Liver (tissue), 9 donors: ENCODE data around the gene GPC2. TPM values are rescaled to one million over a fixed set of nuclear protein-coding genes. Genes with fewer than 3 reads are reported as not detected.

Source experiments
- DNase-seq: peaks from one replicate; pipeline ENCODE4 v3.0.0-alpha.2; 2017; ENCODE audit warnings: low spot score
- H3K27ac ChIP-seq, 2 donors: one replicate each; pipeline ENCODE4 v1.7.0; 2013; ENCODE audit warnings: inconsistent platforms in 2 of 2, low read length in 2 of 2, control low read depth in 1 of 2, low read depth in 1 of 2, mild to moderate bottlenecking in 1 of 2
- H3K27me3 ChIP-seq, 4 donors: one replicate each; pipeline versions ENCODE4 v1.6.1 to v1.7.0; 2013; ENCODE audit warnings: low read length in 3 of 4, inconsistent platforms in 1 of 4, mild to moderate bottlenecking in 1 of 4, moderate library complexity in 1 of 4; ENCODE audit not compliant: control insufficient read depth in 4 of 4, insufficient read depth in 4 of 4
- H3K36me3 ChIP-seq, 4 donors: one replicate each; pipeline versions ENCODE4 v1.6.1 to v1.7.0; 2013; ENCODE audit warnings: low read length in 3 of 4, mild to moderate bottlenecking in 3 of 4, low read depth in 1 of 4, moderate library complexity in 1 of 4; ENCODE audit not compliant: control insufficient read depth in 4 of 4, insufficient read depth in 3 of 4
- H3K4me1 ChIP-seq, 4 donors: one replicate each; pipeline versions ENCODE4 v1.6.1 to v1.7.0; 2013; ENCODE audit warnings: low read length in 3 of 4, mild to moderate bottlenecking in 3 of 4, moderate library complexity in 1 of 4; ENCODE audit not compliant: control insufficient read depth in 4 of 4, insufficient read depth in 4 of 4
- H3K4me3 ChIP-seq, 3 donors: one replicate each; pipeline versions ENCODE4 v1.6.1 to v1.7.0; 2013; ENCODE audit warnings: low read length in 3 of 3, control low read depth in 1 of 3, low read depth in 1 of 3, mild to moderate bottlenecking in 1 of 3
- H3K9ac ChIP-seq, 2 donors: one replicate each; pipeline ENCODE4 v1.7.0; 2013; ENCODE audit warnings: low read length in 2 of 2, mild to moderate bottlenecking in 2 of 2, moderate library complexity in 2 of 2, control low read depth in 1 of 2, low read depth in 1 of 2
- H3K9me3 ChIP-seq, 4 donors: one replicate each; pipeline versions ENCODE4 v1.6.1 to v1.7.0; 2013; ENCODE audit warnings: low read length in 3 of 4; ENCODE audit not compliant: control insufficient read depth in 4 of 4
- EGR1 ChIP-seq, 2 donors: IDR thresholded peaks; 2 replicates each; pipeline ENCODE4 v1.6.1; 2016 to 2018; ENCODE audit warnings: antibody characterized with exemption in 2 of 2, low read depth in 2 of 2
- FOXA1 ChIP-seq: IDR thresholded peaks from 2 replicates; pipeline ENCODE4 v1.6.1; 2016; ENCODE audit warnings: antibody characterized with exemption
- FOXA2 ChIP-seq: IDR thresholded peaks from 2 replicates; pipeline ENCODE4 v1.6.1; 2016; ENCODE audit warnings: antibody characterized with exemption
- GABPA ChIP-seq, 2 donors: IDR thresholded peaks in 1 of 2; conservative IDR thresholded peaks in 1 of 2; 2 replicates each; pipeline ENCODE4 v1.6.1; 2016; ENCODE audit warnings: antibody characterized with exemption in 2 of 2, mild to moderate bottlenecking in 1 of 2, moderate library complexity in 1 of 2
- HNF4A ChIP-seq, 2 donors: conservative IDR thresholded peaks; 2 replicates each; pipeline ENCODE4 v1.6.1; 2016; ENCODE audit warnings: antibody characterized with exemption in 2 of 2, mild to moderate bottlenecking in 2 of 2
- HNF4G ChIP-seq: IDR thresholded peaks from 2 replicates; pipeline ENCODE4 v1.6.1; 2016; ENCODE audit warnings: antibody characterized with exemption
- JUND ChIP-seq, 2 donors: IDR thresholded peaks; 2 replicates each; pipeline ENCODE4 v1.6.1; 2016; ENCODE audit warnings: antibody characterized with exemption in 2 of 2
- NR2F2 ChIP-seq: IDR thresholded peaks from 2 replicates; pipeline ENCODE4 v1.6.1; 2016; ENCODE audit warnings: antibody characterized with exemption
- RAD21 ChIP-seq, 2 donors: IDR thresholded peaks; 2 replicates each; pipeline ENCODE4 v1.6.1; 2016; ENCODE audit warnings: antibody characterized with exemption in 2 of 2, mild to moderate bottlenecking in 2 of 2
- RXRA ChIP-seq, 2 donors: IDR thresholded peaks; 2 replicates each; pipeline ENCODE4 v1.6.1; 2017 to 2018; ENCODE audit warnings: antibody characterized with exemption in 2 of 2, mild to moderate bottlenecking in 1 of 2
- SP1 ChIP-seq: IDR thresholded peaks from 2 replicates; pipeline ENCODE4 v1.6.1; 2018; ENCODE audit warnings: antibody characterized with exemption, mild to moderate bottlenecking
- TAF1 ChIP-seq: conservative IDR thresholded peaks from 2 replicates; pipeline ENCODE4 v1.6.1; 2016; ENCODE audit warnings: antibody characterized with exemption, mild to moderate bottlenecking
- YY1 ChIP-seq: IDR thresholded peaks from 2 replicates; pipeline ENCODE4 v1.6.1; 2016; ENCODE audit warnings: antibody characterized with exemption, mild to moderate bottlenecking
- WGBS: extraction: QIAGEN DNeasy Blood & Tissue Kit; methylation state at CpG from one replicate; pipeline ENCODE4 v1.1.7; 2013; 5-methylcytosine and 5-hydroxymethylcytosine counted together
- polyA plus RNA-seq, 2 donors: library from polyadenylated mRNA; stranded (reverse) in 1 of 2; unstranded in 1 of 2; fragments of 200-250 nt in 1 of 2; fragments of >200 nt in 1 of 2; fragmentation: Nextera tagmentation in 1 of 2; extraction: Ambion mirVana in 1 of 2; gene quantifications; one replicate each; pipeline versions ENCODE4 v1.2.1 to v1.2.3, GENCODE V29; 2013 to 2015
- total RNA-seq, 2 donors: library from RNA; depleted of rRNA; stranded (reverse); fragments of >200 nt; gene quantifications; one replicate each; pipeline ENCODE4 v1.2.3, GENCODE V29; 2014
- TF ChIP-seq, protein P1 (sequence below): IDR thresholded peaks from 2 replicates; pipeline ENCODE4 v1.6.1; 2016; ENCODE audit warnings: antibody characterized with exemption
- TF ChIP-seq, protein P2 (sequence below): IDR thresholded peaks from 2 replicates; pipeline ENCODE4 v1.6.1; 2016; ENCODE audit warnings: antibody characterized with exemption
- TF ChIP-seq, protein P3 (sequence below): IDR thresholded peaks from 2 replicates; pipeline ENCODE4 v1.6.1; 2016; ENCODE audit warnings: antibody characterized with exemption, mild to moderate bottlenecking
- donor health status: healthy.
- donor health status: healthy.
- donor health status: healthy.
- donor health status: healthy.
- donor health status: healthy.

The GPC2 gene
- total and polyA plus RNA-seq, 4 donors, result 0.14 to 0.79 (median 0.33) TPM; not detected in 1

DNA sequence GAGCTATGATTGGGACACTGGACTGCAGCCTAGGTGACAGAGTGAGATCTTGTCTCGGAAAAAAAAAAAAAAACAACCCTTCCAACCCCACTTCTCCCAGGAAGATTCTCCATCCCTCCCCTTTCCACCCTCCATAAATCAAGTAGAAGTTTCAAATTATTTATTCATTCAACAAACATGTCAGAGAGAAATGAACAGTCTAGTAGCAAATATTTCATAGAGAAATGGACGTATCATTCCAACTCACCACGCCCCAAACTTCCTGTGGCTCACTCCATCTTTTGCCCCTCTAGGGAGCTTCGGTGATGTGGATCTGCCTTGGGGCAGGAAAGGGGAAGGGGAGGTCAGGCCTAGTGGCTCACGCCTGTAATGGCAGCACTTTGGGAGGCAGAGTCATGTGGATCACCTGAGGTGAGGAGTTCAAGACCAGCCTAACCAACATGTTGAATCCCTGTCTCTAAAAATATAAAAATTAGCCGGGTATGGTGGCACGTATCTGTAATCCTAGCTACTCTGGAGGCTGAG lies 18.0 kb downstream of the GPC2 start (continued):
- TF ChIP-seq RAD21 (IDR thresholded peaks at IDR 0.05), result no peak

DNA sequence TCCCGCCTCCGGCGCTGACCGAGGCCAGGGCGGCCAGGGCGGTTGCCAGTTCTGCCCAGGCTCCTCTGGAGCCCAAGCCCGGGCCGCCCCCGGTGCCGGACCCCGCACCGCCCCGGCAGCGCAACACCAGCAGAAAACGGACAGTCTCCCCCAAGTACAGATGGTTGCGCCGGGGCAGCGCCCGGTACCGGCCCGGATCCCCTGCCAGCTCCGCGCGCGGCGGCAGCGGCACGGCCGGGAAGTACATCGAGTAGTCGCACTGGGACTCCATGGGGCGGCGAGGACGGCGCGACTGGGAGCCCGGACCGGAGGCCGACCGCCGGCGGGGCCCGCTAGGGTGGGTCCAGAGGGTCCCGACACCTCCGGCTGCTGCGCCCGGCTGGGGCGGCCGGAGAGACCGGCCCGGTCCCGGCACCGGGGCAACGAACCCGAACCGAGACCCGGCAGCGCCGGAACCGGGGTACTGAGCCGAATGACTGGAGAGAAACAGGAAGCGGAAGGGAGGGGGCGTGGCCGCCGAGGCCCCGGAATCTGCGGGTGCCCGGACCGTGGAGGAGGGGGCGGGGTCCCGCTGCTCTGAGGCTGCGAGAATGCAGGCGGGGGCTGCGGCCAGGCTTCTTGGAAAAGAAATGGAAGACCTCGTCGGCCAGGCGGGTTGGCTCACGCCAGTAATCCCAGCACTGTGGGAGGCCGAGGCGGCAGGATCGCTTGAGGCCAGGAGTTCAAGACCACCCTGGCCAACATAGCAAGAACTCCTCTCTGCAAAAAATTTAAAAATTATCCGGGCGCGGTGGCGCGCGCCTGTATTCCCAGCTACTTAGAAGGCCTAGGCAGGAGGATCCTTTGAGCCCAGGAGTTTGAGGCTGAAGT lies 18.7 kb downstream of the GPC2 start, which contains the start of gene TRAPPC14:
Gene TRAPPC14, minus strand, starts transcription at position 495 of the 870 bp plus-strand sequence. Its CDS starts 224 bp downstream, at position 271.
- 1% methylated on average over 87 of the region's 87 CpGs for WGBS
- TF ChIP-seq SP1 (peak; percentile 31), YY1 (no peak), GABPA (IDR thresholded peaks at IDR 0.05 in 1 of 2, conservative IDR thresholded peaks at IDR 0.05 in 1 of 2) (peak; percentile 69 to 89), RAD21 (IDR thresholded peaks at IDR 0.05) (peak in 1 of 2 donors; percentile 15)
- H3K9ac ChIP-seq, result peak within 1 kb of the TSS in 1 of 2 donors; percentile 71
- DNase-seq, result peak; percentile 87
- peak within 1 kb of the TSS; percentile 77 to 95 (median 83) for H3K4me3 ChIP-seq
- H3K27me3 ChIP-seq, result no peaks in the 10 kb centered on the region
- peaks cover 2 to 28% (median 11%) of the 10 kb centered on the region in 4 donors for H3K36me3 ChIP-seq
- H3K4me1 ChIP-seq, result peaks cover 3 to 17% (median 10%) of the 10 kb centered on the region in 4 donors
- H3K9me3 ChIP-seq, result no peaks in the 10 kb centered on the region
- peak within 1 kb of the TSS; percentile 84 to 92 for H3K27ac ChIP-seq

DNA sequence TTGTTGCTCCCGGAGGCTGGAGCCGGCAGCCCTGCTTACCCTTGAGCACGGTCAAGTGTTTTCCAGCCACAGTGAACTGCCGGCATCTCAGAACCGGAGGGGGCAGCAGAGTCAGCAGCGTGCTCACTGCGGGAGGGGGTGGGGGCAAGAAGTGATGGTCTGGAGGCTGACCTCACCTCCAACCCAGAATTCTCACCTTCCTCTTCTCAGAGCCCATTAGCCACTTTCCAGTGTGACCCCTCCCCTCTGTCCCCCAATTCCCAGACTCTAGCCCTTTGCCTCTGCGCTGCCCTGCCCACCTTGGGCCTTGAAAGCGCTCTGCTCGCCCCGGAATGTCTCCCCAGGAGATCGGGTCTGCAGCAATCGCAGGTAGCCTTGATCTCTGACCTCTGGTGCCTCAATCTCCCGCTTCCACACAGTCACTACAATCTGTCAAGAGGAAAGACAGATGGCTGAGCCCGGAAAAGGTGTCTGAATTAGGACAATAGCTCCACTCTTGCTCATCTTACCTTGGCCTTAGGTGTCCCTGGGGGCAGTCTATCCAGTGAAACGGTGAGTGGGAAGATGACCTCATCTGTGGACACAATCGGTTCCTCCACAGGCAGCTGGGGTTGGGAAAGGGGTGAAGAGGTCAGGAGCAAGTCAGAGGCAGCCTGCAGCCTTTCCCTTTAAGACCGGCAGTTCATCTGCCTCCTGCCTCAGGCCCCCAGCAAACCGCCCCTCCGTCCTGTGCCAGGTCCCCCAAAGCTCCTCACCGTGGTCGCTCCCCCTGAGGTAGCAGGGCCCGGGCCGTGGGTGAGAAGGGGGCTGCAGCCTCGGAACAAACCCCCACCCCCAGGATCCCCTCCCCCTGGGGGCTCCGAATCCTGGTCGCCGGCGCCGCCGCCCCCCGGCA lies 19.6 kb downstream of the GPC2 start:
- Histone ChIP-seq H3K9ac (peak overlapping the region in 1 of 2 donors; percentile 35), H3K27me3 (no peaks in the 10 kb centered on the region), H3K27ac (peak overlapping the region; percentile 84 to 92), H3K9me3 (no peaks in the 10 kb centered on the region), H3K4me3 (peak overlapping the region; percentile 77 to 95 (median 83)), H3K36me3 (peaks cover 2 to 30% (median 11%) of the 10 kb centered on the region in 4 donors), H3K4me1 (peaks cover 3 to 17% (median 10%) of the 10 kb centered on the region in 4 donors)
- WGBS, result 27% methylated on average over 32 of the region's 32 CpGs
- peak; percentile 80 for TF ChIP-seq NR2F2
- TF ChIP-seq EGR1 (IDR thresholded peaks at IDR 0.05; ENCODE audit: low read depth in 2 of 2), result no peak
- TF ChIP-seq, protein P1, sequence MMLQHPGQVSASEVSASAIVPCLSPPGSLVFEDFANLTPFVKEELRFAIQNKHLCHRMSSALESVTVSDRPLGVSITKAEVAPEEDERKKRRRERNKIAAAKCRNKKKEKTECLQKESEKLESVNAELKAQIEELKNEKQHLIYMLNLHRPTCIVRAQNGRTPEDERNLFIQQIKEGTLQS, result peak; percentile 70
- peak; percentile 64 to 75 for TF ChIP-seq RXRA (IDR thresholded peaks at IDR 0.05)
- peak; percentile 92 to 93 for TF ChIP-seq JUND (IDR thresholded peaks at IDR 0.05)
- TF ChIP-seq FOXA2, result peak; percentile 17
- TF ChIP-seq TAF1, result no peak
- TF ChIP-seq HNF4A (conservative IDR thresholded peaks at IDR 0.05), result peak; percentile 23 to 46
- DNase-seq, result peak; percentile 55

DNA sequence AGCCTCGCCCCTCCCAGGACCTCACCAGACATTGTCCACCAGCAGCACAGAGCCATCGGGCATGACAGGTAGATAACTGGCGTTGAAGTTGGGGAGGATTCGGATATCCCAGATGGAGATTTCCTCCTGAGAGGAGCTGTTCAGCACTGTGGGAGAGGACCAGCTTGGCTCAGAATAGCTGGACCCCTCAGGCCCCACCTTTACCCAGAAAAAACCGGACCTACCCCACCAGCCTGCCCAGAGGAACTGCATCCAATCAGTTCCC lies 20.2 kb downstream of the GPC2 start:
- peaks cover 2 to 30% (median 11%) of the 10 kb centered on the region in 4 donors for H3K36me3 ChIP-seq
- H3K4me1 ChIP-seq, result peaks cover 3 to 17% (median 10%) of the 10 kb centered on the region in 4 donors
- WGBS, result 82% methylated on average over 5 of the region's 5 CpGs
- peak overlapping the region; percentile 79 to 92 for H3K27ac ChIP-seq
- no peak for TF ChIP-seq HNF4A (conservative IDR thresholded peaks at IDR 0.05)
- no peak for TF ChIP-seq JUND (IDR thresholded peaks at IDR 0.05)
- TF ChIP-seq RXRA (IDR thresholded peaks at IDR 0.05), result no peak
- TF ChIP-seq, protein P2, sequence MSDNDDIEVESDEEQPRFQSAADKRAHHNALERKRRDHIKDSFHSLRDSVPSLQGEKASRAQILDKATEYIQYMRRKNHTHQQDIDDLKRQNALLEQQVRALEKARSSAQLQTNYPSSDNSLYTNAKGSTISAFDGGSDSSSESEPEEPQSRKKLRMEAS, result no peak
- no peak for TF ChIP-seq FOXA1
- no peak for TF ChIP-seq FOXA2
- no peak for TF ChIP-seq NR2F2
- TF ChIP-seq, protein P1, result no peak
- no peak for TF ChIP-seq RAD21 (IDR thresholded peaks at IDR 0.05)
- TF ChIP-seq YY1, result no peak
- TF ChIP-seq, protein P3, sequence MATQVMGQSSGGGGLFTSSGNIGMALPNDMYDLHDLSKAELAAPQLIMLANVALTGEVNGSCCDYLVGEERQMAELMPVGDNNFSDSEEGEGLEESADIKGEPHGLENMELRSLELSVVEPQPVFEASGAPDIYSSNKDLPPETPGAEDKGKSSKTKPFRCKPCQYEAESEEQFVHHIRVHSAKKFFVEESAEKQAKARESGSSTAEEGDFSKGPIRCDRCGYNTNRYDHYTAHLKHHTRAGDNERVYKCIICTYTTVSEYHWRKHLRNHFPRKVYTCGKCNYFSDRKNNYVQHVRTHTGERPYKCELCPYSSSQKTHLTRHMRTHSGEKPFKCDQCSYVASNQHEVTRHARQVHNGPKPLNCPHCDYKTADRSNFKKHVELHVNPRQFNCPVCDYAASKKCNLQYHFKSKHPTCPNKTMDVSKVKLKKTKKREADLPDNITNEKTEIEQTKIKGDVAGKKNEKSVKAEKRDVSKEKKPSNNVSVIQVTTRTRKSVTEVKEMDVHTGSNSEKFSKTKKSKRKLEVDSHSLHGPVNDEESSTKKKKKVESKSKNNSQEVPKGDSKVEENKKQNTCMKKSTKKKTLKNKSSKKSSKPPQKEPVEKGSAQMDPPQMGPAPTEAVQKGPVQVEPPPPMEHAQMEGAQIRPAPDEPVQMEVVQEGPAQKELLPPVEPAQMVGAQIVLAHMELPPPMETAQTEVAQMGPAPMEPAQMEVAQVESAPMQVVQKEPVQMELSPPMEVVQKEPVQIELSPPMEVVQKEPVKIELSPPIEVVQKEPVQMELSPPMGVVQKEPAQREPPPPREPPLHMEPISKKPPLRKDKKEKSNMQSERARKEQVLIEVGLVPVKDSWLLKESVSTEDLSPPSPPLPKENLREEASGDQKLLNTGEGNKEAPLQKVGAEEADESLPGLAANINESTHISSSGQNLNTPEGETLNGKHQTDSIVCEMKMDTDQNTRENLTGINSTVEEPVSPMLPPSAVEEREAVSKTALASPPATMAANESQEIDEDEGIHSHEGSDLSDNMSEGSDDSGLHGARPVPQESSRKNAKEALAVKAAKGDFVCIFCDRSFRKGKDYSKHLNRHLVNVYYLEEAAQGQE, result no peak
- TF ChIP-seq GABPA (IDR thresholded peaks at IDR 0.05 in 1 of 2, conservative IDR thresholded peaks at IDR 0.05 in 1 of 2), result no peak
- no peak for TF ChIP-seq EGR1 (IDR thresholded peaks at IDR 0.05; ENCODE audit: low read depth in 2 of 2)
- TF ChIP-seq HNF4G, result no peak
- no peak for TF ChIP-seq TAF1
- no peak overlapping the region for H3K4me3 ChIP-seq
- no peaks in the 10 kb centered on the region for H3K9me3 ChIP-seq
- H3K9ac ChIP-seq, result peak overlapping the region in 1 of 2 donors; percentile 35
- no peaks in the 10 kb centered on the region for H3K27me3 ChIP-seq
- DNase-seq, result no peak
